Stimulated activated CD4-positive, alpha-beta T cell treated with anti-CD3 and anti-CD28 coated beads, Interleukin-2, amount 100 ng/mL, for 48 hours (primary cell): ENCODE results near the gene NEURL4.

Experiments used
- DNase-seq, 2 donors: peaks; one replicate each; pipeline ENCODE4 v3.0.0-alpha.2; 2020

NEURL4 gene

GRCh38 chr17:7321466-7321865 lies 7.7 kb downstream of the NEURL4 start:
- DNase-seq: no peak

GRCh38 chr17:7318121-7318860 lies 10.8 kb downstream of the NEURL4 start:
- DNase-seq: no peak

GRCh38 chr17:7317161-7317803 lies 11.9 kb downstream of the NEURL4 start:
- no peak for DNase-seq

GRCh38 chr17:7315570-7316235 lies 13.4 kb downstream of the NEURL4 start:
- DNase-seq: no peak

- DNase-seq: peak; percentile 92 to 95
These were observed 14.2 kb downstream of the NEURL4 start, which contains the start of gene GPS2 for GRCh38 chr17:7314719-7315569. TSS of gene GPS2 (minus strand) at chr17:7315360. CDS start at chr17:7315052, 308 bp downstream.

GRCh38 chr17:7313890-7314718 lies 15.0 kb downstream of the NEURL4 start:
- DNase-seq: no peak

GRCh38 chr17:7313088-7313889 lies 15.8 kb downstream of the NEURL4 start:
- DNase-seq: no peak

- DNase-seq: no peak
These were observed 16.6 kb downstream of the NEURL4 start for GRCh38 chr17:7312432-7313087.

- DNase-seq: no peak
These were observed 17.9 kb downstream of the NEURL4 start for GRCh38 chr17:7311110-7311705.

GRCh38 chr17:7309628-7310027 lies 19.5 kb downstream of the NEURL4 start:
- DNase-seq: no peak

- DNase-seq: peak; percentile 68 to 76
These were observed 20.3 kb downstream of the NEURL4 start for GRCh38 chr17:7308625-7309433.

GRCh38 chr17:7307686-7308624 lies 21.2 kb downstream of the NEURL4 start:
- peak in 1 of 2 donors; percentile 46 for DNase-seq

GRCh38 chr17:7306911-7307685 lies 22.0 kb downstream of the NEURL4 start, which contains the start of gene EIF5A:
TSS of gene EIF5A (plus strand) at chr17:7307628. CDS start at chr17:7309636, 2,008 bp downstream.
- peak; percentile 100 for DNase-seq

- no peak for DNase-seq
These were observed 25.0 kb downstream of the NEURL4 start for GRCh38 chr17:7304179-7304578.

GRCh38 chr17:7296189-7296861 lies 32.8 kb downstream of the NEURL4 start:
- peak; percentile 66 to 79 for DNase-seq
